GM18868 (cell line): ENCODE results near the gene FCRL1.

Source experiments
- ATAC-seq: cut with Tn5 transposase; IDR thresholded peaks from one replicate; pipeline ENCODE4 v1.9.1; 2021; ENCODE audit warnings: mild to moderate bottlenecking, moderate library complexity; ENCODE audit not compliant: unreplicated experiment

FCRL1 gene

DNA sequence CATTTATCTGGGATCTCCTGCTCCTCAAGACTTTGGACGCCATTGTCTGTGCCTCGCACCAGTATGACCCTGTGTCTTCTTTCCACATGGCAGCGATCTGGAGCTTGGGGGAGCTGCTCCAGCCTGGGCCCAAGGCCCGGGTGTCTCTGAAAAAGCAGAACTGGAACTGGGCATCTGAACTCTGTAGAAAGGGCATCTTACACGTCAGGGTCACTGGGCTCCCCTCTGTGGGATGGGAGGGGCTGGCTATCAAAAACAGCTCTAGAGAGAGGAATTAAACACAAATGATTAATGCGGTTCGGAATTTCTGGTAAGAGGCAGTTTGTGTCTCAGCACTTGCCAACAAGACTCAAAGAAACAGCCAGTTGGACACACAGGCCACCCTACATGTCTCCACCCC, 16.1 kb downstream of the FCRL1 start:
- no peak for ATAC-seq

DNA sequence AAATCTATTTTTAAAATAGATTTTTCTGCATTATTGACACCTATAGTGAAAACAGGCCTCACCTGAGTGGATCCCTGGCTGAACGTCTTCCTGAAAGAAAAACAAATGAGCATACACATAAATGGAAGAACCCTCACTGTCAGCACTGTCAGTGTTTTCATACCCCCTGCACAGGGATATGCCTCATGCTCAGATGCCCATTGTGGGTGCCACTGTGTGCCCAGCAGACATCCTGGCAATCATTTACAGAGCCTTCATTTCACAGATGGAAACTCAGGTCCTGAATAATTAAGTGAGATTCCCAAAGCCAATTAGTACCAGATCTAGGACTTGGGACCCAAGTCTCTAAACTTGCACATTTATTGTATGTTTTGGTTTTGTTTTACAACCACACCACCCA, 19.9 kb downstream of the FCRL1 start:
- no peak for ATAC-seq

DNA sequence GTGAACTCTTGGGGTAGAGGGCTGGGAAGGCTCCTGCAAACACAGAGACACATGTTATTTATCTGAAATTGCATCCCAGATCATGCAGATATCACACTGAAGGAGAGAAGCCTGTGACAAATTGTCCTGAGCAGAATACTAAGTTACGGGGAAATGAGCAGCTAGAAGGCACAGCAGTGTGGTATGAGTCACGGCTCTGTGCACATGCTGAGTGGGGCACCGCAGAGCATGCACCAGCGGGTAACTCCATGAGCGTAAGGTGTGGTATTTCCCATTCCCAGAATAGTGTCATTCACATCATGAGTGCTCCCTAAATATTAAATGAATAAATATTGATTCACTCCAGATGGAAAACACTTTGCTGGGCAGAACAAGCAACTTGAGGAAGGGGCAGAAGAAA, 21.7 kb downstream of the FCRL1 start:
- ATAC-seq = peak; percentile 59

DNA sequence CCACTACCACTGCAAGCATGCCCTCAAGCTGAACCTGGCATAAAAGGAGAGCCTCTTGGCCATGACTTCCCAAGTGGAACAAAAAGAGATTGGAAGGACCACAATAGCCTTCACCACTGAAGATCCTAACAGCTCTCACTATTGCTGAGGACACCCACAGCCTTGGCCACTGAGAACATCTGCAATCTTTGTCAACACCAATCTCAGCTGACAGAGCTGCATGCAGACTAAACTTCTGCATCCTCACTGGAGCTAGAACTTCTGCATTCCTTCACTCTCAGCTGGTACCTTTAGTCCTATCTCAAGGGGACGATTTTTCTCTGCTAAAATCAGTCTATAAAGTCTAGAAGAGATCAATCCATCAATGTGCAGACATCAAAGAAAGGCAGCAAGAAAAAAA, 34.7 kb downstream of the FCRL1 start:
- ATAC-seq = no peak

DNA sequence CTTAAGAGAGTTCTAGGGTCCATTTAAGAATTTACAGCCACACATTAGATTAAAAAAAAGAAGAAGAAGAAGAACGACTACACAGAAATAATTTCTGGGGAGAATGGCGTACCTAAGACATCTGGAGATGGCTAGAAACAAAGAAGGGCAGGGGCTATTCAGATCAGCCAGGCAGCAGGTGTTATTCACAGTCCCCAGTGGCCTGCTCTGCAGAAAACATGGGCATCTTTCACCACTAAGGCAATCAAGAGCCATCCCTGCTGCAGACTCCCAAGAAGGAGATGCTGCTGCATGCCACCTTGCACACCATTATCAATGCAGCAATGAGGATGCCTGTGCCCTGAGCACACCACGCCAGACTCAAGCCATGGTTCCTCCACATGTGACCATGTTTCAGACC, 35.1 kb downstream of the FCRL1 start:
- ATAC-seq = no peak

DNA sequence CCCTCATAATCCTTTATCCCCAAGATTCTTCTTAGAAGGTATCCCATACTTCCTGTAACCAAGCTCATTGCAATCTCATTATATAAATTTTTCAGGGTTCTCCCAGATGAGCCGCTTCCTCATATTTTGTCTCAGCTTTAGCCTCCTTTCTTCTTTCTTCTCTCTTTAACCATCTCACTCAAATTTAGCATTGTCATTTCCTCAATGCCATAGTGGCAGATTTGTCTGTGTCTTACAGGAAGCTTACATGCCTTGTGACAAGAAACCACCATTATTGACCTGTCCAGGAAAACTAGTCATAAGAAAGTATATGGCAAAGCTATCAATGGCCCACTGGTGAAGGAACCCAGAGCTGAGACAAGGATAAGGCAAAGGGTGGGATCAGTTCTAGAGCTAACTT, 37.0 kb downstream of the FCRL1 start:
- no peak for ATAC-seq

DNA sequence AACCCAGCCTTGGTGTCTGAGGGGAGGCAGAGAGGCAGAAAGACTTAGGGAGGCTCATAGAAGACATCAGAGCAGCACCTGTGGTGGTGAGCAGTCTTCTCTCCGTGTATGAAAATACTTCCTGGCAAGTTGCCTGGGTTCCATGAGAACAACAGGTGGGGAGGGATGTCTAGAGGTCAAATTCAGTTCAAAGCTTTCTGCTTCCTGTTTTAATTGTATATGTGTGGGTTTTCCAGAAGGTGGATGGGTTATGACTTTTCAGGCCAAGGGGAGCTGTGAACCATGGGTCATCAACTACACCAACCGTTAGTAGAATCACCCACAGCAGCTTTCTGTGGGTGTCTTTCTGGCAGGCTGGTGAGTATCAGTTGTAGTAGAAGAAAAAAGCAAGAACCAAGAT, 38.9 kb downstream of the FCRL1 start:
- peak; percentile 56 for ATAC-seq

DNA sequence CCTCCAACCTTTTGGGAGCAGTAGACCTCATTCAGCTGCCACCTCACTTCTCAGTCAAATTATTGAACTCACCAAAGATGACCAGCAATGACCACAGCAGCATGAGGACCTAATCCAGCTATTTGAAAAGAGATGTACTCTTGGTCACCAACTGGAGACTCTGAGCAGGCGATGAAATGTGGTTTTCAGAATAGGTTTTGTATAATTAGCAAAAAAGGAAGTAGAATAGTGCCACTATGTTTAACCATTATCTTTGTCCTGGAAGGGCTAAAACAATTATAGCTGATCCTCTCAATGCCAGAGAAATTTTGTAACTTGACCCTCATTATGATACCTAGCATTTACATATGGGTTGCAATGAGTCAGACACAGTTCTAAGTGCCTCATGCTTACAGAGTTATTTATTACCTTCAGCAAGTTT, 42.9 kb downstream of the FCRL1 start, which contains the start of gene FCRL2:
Gene FCRL2, minus strand, starts transcription at position 162 of the 421 bp plus-strand sequence. Its CDS starts 59 bp downstream, at position 103.
- ATAC-seq = peak; percentile 39

DNA sequence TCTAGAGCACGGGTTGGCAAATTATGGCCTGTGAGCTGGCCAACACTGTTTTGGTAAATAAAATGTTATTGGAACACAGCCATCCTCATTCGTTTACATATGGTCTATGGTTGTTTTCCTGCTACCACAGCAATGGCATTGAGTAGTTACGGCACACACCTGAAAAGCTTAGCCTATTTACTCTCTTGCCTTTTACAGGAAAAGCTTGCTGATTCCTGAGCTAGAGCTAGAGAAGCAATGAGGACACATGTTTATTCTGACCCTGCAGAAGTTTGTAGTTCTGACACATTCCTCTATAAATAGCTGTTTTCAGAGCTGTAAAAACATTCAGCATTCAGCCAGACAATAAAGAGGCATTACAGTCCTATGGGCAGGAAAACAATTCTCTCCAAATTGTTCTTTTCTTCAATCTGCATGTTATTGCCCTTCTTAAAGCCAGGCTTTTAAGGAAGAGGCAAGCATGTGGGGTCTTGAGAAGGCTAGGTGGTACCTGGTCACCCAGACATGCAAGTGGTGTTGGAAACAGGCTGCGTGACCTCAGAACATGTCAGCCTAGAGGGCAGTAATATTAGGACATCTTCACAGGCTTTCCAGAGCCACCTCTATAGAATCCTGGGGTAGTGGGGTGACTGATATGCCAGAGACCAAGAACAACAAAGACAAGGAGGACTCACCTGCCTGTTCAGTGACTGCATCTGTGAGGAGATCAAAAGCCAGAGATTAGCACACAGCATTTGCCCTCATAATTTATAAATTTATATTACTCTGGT, 44.6 kb downstream of the FCRL1 start:
- ATAC-seq = no peak

DNA sequence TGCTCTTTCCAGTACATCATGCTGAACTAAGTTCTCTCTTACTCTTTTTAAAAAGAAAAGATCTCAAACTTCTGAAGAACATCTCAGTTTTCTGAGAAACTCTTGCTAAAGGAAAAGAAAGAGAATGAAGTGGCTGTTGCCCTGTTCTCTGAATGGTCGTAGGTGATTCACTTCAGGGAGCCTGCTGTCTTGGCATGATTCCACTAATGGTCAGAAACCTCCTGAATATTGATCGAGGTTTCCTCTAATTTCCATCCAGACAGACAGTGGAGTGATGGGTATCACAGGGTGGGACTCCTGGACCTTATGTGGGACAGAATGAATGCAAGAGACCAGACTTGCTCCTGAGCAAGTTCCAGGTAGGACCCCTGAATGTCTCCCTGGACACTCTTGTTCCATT, 45.5 kb downstream of the FCRL1 start:
- ATAC-seq = no peak

DNA sequence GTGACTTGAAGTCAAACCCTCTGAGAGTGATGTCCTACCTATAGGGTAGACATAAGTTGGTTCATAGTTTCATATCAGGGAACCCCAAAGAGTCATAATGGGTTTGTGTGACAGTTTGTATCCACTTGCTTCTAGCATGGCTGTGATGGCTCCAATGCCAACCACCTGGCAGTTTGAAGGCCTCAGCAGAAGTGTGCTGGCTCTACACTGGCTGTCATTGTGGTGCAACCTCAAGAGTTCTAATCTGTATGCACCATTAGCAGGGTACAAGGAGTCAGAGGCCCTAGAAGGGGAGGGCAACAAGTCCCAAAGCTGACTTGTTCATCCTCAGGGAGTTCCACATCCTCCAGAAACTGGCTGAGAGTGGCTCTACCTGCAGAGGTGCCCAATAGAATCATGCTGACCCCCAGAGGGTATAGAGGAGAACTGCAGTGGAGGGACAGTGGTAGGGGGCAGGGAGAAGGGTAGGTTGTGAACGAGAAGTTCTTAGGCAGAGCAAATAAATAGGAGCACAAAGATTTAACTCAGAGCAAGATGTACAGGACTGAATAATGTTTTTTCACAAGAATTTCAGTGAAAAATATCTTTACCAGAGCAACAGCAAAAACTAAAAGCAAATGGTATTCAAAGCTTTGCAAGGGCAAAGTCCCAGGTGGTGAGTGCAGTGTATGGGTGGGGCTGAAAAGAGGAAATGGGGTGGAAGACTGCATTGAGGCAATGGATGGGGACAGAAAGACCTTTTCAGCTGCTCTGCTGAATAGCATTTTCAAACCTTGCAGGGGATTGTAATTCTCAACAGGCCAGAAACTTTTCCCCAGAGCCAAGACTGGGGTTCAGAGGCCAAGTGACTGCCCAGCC, 46.2 kb downstream of the FCRL1 start:
- ATAC-seq = peak; percentile 76

DNA sequence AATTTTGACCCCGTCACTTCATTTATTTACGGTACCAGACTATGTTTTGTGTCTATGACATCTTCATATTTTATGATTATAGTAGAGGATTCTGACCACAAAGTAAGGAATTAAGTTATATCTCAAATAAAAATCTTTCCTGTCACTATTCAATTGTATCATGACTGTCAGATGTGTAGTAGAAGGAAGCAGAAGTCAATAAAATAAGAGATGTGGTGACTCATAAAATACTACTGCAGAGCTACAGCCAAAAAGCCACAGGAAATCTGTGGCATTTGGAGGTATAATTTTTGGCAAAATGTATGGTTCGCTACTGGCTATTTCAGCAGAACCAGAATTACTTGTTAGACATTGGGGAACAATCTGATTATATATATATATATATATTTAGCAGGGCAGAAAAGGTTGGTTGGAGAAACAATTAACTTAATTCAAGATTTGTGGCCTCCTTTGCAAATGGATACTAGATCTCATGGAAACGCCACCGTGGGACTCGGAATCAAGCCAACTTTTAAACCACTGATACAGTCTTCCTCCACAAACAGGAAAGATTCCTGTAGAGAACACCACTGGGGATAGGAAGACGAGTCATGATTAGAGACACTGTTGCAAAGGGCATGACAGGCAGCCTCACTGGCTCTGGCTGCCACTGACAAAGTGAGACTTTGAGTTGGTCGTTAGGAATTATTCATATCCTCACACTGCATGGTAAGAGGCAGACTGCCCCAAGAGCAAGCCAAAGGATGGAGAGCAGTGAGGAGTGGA, 48.1 kb downstream of the FCRL1 start:
- ATAC-seq = no peak

DNA sequence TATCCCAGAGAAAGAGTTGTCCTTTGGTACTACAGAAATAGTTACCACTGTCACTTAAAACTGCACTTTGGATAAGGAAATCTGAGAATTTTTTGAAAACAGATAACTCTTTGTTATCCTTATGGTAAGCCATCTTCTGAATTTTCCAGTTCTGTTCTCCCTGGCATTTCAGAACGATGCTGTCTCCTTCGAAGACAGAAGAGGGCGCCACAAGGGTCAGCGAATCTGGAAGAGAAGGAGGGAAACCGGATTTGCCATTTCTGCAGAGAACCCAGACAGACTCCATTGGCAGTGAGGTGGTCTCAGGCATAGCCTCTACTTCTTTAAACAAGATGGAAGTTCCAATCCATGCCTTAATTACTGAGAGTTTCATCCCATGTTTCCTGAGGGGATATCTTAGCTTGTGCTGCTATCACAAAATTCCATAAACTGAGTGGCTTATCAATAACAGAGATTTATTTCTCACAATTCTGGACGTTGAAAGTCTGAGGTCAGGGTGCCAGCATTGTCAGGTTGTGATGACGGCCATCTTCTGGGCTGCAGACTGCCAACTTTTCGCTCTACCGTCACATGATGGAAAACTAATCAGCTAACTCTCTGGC, 49.4 kb downstream of the FCRL1 start:
- ATAC-seq = no peak

DNA sequence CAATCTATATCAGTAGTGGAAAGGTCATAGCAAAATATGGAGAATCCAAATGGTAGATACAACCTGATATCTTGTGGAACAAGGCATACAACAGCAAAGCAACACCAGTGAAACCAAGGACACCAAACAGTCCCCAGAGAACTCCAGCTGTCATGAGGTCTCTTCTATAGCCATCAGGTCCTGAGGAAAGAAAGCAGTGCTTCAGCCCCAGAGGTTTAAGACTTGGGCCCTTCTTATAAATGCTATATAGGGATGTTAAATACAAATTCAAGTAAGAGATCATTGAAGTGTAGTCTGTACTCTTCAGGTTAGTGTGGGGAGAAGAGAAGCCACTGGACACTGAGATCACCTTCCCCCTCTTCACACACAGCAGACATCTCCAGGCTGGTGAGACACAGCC, 53.1 kb downstream of the FCRL1 start:
- no peak for ATAC-seq

DNA sequence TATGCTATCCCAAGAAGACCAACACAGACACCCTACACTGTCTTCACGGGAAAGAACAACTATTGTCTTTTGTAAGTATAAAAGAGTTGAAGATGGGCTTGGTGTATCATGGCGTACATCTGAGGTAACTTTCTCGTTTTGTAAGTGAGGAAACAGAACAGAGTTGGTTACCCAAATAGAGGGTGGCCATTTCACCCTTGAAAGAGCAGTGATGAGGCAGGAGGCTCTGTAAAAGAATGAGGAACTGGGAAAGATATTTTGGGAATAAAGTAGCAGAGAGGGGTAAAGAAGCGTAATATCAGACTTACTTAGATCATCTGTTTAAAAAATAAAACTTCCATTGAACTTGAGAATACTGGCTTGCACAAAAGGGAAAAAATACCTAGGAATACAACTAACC, 61.9 kb downstream of the FCRL1 start:
- ATAC-seq = no peak

DNA sequence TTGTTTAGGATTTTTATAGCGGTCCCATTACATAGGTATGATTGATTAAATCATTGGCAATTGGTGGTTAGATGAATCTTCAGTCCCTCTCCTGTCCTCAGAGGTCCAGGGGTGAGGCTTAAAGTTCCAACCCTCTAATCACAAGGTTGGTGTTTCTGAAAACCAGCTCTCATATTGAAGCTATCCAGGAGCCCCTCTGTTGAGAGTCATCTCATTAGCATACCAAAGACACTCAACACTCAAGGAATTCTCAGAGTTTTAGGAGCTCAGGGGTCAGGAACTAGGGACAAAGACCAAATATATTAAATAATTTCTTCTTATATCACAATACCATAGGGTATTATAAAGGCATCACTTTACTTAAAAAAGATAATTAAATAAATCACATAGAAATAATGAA, 66.3 kb downstream of the FCRL1 start:
- ATAC-seq = no peak

DNA sequence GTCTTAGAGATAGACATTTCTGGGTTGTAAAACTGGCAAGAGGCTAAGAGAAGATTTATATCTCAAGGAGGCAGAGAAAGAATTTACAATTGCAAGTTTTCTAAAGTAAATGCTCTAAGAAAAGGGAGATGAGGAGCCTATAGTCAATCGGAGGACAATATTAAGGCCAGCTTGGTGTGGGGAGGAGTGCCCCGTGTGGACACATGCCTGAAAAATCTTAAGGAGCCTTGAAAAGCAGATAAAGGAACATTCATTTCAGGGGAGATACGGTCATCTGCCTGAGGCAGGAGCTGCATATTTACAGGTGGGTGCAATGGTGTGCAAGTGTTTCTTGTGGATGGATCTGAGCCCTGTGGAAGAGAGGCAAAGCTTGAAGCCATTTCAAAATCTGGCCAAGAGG, 68.6 kb downstream of the FCRL1 start:
- ATAC-seq = no peak

DNA sequence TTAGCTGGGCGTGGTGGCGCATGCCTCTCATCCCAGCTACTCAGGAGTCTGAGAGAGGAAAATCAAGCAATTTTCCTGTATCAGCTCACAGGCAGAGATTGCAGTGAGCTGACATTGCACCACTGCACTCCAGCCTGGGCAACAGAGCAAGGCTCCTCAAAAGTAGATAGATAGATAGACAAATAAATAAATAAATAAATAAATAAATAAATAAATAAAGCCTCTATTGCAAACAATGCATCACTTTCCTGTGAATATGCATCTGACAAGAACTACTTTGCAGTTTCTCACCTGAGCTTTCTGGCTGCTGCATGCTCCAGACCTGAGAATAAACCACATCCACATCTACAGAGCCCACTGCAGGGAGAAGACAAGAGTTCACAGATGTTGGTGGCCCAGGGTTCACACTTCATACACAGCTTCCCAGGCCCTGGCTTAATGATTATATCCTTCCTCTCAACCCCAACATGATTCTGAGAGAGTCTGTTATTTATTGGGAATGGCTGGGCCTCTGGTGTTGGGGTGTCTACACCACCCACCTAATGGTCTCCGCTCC, 71.6 kb downstream of the FCRL1 start:
- ATAC-seq = no peak
